ENCODE measurements around the gene RCBTB2. TPM values are rescaled to one million over a fixed set of nuclear protein-coding genes. Genes with fewer than 3 reads are reported as not detected.

RCBTB2 gene
- total RNA-seq, 1 donor from 2014 or later = 21.6 TPM

GRCh38 chr13:48477191-48477855 lies 55.6 kb downstream of the RCBTB2 start:
- no peak for DNase-seq (ENCODE audit: low spot score in 2 of 2, unreplicated experiment in 2 of 2)
- no peak for TF ChIP-seq CTCF (IDR thresholded peaks at IDR 0.05; ENCODE audit: unreplicated experiment)
- peaks cover 9% of the 10 kb centered on the region for H3K36me3 Mint-ChIP-seq
- H3K4me1 Mint-ChIP-seq = no peaks in the 10 kb centered on the region
- H3K9me3 Mint-ChIP-seq = no peaks in the 10 kb centered on the region
- H3K27ac Mint-ChIP-seq = no peak overlapping the region
- no peaks in the 10 kb centered on the region for H3K27me3 Mint-ChIP-seq (ENCODE audit: low read depth)
- H3K4me3 Mint-ChIP-seq = no peak overlapping the region

GRCh38 chr13:48476686-48477085 lies 56.2 kb downstream of the RCBTB2 start:
- H3K36me3 Mint-ChIP-seq = peaks cover 12% of the 10 kb centered on the region
- no peak overlapping the region for H3K27ac Mint-ChIP-seq
- H3K4me1 Mint-ChIP-seq = no peaks in the 10 kb centered on the region
- no peaks in the 10 kb centered on the region for H3K27me3 Mint-ChIP-seq (ENCODE audit: low read depth)
- TF ChIP-seq CTCF (IDR thresholded peaks at IDR 0.05; ENCODE audit: unreplicated experiment) = no peak
- H3K4me3 Mint-ChIP-seq = no peak overlapping the region
- no peak for DNase-seq (ENCODE audit: low spot score in 2 of 2, unreplicated experiment in 2 of 2)
- no peaks in the 10 kb centered on the region for H3K9me3 Mint-ChIP-seq

GRCh38 chr13:48476215-48476614 lies 56.7 kb downstream of the RCBTB2 start:
- no peaks in the 10 kb centered on the region for H3K9me3 Mint-ChIP-seq
- H3K36me3 Mint-ChIP-seq = peaks cover 14% of the 10 kb centered on the region
- H3K4me3 Mint-ChIP-seq = no peak overlapping the region
- TF ChIP-seq CTCF (IDR thresholded peaks at IDR 0.05; ENCODE audit: unreplicated experiment) = no peak
- no peaks in the 10 kb centered on the region for H3K4me1 Mint-ChIP-seq
- H3K27ac Mint-ChIP-seq = no peak overlapping the region
- H3K27me3 Mint-ChIP-seq (ENCODE audit: low read depth) = no peaks in the 10 kb centered on the region
- no peak for DNase-seq (ENCODE audit: low spot score in 2 of 2, unreplicated experiment in 2 of 2)

GRCh38 chr13:48475230-48475629 lies 57.6 kb downstream of the RCBTB2 start:
- no peak overlapping the region for H3K4me3 Mint-ChIP-seq
- peaks cover 14% of the 10 kb centered on the region for H3K36me3 Mint-ChIP-seq

GRCh38 chr13:48457578-48458242 lies 75.2 kb downstream of the RCBTB2 start:
- Mint-ChIP-seq H3K36me3 (peaks cover 38% of the 10 kb centered on the region), H3K4me1 (peaks cover 6% of the 10 kb centered on the region), H3K9me3 (peaks cover 6% of the 10 kb centered on the region), H3K4me3 (no peak overlapping the region), H3K27ac (no peak overlapping the region), H3K27me3 (ENCODE audit: low read depth) (no peaks in the 10 kb centered on the region)
- no peak for DNase-seq (ENCODE audit: low spot score in 2 of 2, unreplicated experiment in 2 of 2)
- no peak for TF ChIP-seq CTCF (IDR thresholded peaks at IDR 0.05; ENCODE audit: unreplicated experiment)

More at GRCh38 chr13:48475230-48475629, 57.6 kb downstream of the RCBTB2 start:
- H3K9me3 Mint-ChIP-seq = no peaks in the 10 kb centered on the region
- H3K27me3 Mint-ChIP-seq (ENCODE audit: low read depth) = no peaks in the 10 kb centered on the region
- no peak overlapping the region for H3K27ac Mint-ChIP-seq
- TF ChIP-seq CTCF (IDR thresholded peaks at IDR 0.05; ENCODE audit: unreplicated experiment) = no peak
- no peak for DNase-seq (ENCODE audit: low spot score in 2 of 2, unreplicated experiment in 2 of 2)
- H3K4me1 Mint-ChIP-seq = no peaks in the 10 kb centered on the region

Measured in mesothelial cell of epicardium (in vitro differentiated cells).